ENCODE results near the gene ZPR1.

GRCh38 chr11:116742104-116742503 lies 45.7 kb downstream of the ZPR1 start:
- TF ChIP-seq CTCF (IDR thresholded peaks at IDR 0.05) (no peak), EZH2 (IDR thresholded peaks at IDR 0.05; ENCODE audit: borderline replicate concordance, insufficient read depth, low read depth, low read length, poor library complexity, severe bottlenecking) (no peak)
